GM19468 (cell line): Measurements from ENCODE around the gene DPM3.
A peak's percentile ranks its signal among the peaks of the same experiment; 100 is the strongest.
"Not testable (repeated sequence)": the region's sequence is repeated elsewhere in the genome, so short reads cannot be mapped to it uniquely, and the experiment has no call there.

Source experiments
- ATAC-seq: cut with Tn5 transposase; IDR thresholded peaks from one replicate; pipeline ENCODE4 v1.9.1; 2021; ENCODE audit warnings: mild to moderate bottlenecking, moderate library complexity, moderate number of reproducible peaks; ENCODE audit not compliant: unreplicated experiment; ENCODE audit errors: extremely low read depth

Gene DPM3, protein sequence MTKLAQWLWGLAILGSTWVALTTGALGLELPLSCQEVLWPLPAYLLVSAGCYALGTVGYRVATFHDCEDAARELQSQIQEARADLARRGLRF

DNA sequence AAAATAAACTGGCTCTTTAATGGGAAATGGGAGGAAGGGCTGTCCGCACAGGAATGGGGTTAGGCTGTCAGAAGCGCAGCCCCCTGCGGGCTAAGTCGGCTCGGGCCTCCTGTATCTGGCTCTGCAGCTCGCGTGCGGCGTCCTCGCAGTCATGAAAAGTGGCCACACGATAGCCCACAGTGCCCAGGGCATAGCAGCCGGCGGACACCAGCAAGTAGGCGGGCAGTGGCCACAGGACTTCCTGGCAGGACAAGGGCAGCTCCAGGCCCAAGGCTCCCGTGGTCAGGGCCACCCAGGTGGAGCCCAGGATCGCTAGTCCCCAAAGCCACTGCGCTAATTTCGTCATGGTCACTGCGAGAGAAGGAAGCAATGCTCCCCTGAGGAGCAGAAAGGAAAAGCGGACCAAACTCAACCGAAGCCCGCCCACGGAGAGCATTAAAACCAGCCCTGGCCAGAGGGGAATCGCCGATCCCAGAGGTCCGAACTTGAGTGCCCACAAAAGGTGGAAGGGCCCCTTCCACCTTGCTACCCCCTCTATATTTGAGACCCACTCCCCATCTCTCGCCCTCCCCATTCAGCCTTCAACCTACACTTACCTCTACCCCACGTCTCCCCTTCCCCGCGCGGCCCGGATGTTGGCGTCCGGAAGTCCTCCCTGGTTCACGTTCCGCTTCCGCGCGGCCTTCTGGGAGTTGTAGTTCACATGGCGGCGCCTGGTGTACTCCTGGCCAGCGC is at the start of gene DPM3:
DPM3 (minus strand) TSS at position 637 of the 735 bp plus-strand sequence; CDS start at position 346, 291 bp downstream.
- ATAC-seq = no peak

DNA sequence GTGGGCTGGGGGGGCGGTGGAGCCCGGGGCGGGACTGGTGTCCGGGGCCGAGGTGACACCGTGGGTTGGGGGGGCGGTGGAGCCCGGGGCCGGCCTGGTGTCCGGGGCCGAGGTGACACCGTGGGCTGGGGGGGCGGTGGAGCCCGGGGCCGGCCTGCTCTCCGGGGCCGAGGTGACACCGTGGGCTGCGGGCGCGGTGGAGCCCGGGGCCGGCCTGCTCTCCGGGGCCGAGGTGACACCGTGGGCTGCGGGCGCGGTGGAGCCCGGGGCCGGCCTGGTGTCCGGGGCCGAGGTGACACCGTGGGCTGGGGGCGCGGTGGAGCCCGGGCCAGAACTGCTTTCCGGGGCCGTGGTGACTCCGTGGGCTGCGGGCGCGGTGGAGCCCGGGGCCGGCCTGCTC is 49.6 kb upstream of the DPM3 start:
- not testable (repeated sequence) for ATAC-seq

DNA sequence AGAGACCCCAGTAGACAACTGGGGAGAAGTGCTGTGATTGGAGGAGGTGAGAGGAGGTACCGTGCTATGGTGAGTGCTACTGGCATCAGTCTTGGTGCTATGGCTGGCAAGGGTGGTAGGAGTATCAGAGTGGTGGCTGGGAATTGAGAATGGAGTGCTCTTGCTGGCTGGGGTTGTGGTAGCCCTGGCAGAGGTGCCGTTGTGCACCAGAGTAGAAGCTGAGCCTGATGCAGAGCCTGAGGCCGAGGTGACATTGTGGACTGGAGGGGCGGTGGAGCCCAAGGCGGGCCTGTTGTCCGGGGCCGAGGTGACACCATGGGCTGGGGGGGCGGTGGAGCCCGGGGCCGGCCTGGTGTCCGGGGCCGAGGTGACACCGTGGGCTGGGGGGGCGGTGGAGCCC is 47.9 kb upstream of the DPM3 start:
- ATAC-seq = no peak

DNA sequence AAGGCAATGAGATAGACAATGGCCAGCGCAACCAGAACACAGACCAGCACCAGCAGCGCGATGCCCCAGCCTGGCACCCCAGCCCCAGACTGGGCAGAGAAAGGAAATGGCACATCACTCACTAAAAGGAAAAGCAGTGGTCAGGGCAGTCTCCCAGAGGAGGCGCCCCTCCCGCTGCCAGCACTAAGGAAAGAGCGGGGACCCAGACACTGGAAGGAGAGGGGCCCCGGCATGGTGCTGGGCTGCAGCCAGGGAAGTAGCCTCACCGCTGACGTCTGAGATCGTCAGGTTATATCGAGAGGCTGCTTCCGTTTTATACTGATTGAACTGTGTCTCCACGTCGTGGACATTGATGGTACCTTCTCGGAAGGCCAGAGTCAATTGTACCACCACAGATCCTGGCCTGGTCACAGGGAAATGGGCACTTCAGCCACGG is 47.1 kb upstream of the DPM3 start:
- ATAC-seq = no peak

DNA sequence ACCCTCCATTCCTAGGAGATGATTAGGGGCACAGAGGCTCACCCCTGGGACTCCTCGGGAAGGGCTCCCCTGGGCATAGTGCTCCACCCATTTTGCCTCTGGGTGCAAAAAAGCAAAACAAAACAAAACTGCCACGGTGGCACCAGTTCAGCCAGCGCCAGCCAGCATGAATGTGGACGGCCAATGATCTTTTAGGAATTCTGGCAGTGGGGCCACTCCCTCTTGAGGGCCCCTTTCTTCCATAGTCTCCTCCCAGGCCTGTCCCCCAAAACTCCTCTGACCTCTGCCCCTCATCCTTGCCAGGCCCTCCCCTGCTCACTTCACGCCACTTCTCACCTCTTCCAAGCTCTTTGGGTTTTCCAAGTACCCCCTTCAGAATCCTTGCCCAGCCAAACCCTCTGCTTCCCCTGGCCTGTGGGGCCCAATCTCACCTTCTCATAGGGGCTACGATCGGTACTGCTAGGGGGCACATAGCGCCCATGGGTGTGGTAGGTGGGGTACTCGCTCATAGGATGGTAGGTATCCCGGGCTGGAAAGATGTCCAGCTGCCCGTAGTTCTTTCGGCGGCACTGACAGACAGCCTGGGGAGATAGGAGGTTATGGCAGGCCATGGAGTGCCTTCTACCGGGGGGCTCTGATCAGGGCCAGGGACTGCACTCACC is 46.6 kb upstream of the DPM3 start:
- ATAC-seq = no peak

DNA sequence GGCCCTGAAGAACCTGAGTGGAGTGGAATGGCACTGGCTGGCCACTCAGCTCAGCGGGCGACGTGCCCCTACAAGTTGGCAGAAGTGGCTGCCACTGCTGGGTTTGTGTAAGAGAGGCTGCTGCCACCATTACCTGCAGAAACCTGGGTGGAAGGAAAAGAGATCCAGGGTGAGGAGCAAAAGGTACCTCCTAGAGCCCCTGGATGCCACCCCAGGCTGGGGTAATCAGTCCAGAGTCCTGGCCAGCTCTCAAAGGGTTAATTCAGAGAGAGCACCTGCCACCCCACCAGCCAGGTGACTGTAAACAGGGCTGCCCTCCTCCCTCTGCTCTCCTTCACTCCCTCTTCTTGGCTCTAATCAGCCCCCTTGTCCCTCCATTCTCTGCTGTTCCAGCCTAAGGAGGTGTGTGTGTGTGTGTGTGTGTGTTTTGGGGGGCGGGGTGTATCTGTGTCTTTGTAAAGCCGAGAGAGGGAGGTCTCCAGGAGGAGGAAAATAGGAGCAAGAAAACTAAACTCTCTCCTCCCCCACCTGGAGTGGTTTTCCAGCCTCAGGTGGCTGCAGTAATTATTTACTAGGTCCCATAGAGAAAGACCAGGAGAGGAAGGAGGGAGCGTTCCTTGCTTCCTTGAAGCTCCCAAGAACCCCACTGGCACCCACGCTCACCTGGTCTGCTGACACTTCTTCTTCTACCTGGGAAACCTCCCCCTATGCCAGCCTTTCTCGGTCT is 45.9 kb upstream of the DPM3 start:
- no peak for ATAC-seq

DNA sequence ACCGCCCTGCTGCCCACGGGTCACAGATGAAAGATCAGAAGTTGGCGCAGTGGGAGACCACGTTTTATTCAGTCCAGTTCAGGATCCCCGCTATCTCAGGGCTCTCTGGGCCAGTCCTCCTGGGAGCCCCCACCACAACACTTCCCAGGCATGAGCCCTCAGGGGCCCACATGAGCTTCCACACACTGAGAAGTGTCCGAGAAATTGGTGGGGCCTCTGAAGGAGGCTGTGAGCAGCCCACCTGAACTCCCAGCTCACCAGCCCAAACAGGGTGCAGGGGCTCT is 45.4 kb upstream of the DPM3 start:
- ATAC-seq = no peak

DNA sequence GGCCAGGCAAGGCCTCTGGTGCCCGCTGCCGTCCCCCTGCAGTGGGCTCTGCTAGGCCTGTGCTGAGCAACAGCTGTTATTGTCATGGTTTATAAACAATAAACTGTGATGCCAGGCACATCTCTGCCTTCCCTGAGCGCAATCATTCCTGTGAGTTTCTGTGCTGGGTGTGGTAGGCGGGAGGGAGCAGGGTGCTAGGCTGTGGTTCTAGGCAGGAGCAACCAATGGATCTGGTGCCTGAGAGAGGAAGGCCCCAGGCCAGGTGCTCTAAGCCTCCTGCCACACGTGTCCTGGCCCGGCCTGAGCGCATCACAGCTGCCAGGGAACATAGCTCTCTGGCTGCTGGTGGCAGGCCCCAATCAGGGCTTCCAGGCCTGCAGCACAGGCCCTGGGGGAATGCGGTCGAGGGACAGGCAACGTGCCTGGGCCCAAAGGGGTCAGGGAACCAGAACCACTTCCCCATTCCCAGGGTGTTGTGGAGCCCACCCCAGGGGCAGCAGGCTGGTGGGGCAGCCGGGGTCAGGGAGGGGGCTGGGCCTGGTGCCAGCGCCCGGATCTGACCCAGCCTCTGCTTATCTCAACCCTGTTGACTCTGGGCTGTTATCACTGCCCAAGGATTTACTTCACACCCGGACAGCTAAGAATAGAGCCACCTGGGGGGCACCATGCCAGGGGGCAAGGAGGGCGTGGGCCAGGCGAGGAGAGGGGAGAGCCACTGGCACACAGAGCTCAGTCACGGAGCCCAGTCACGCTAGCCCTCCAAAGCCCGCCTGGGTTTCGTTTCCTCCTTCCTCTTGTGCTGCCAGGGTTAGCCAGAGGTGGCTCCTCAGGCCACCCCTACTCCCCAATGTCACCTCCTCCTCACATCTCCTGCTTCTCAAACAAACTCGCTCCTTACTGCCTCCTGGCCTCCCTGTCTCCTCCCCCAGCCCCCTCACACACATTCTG is 44.8 kb upstream of the DPM3 start:
- peak; percentile 63 for ATAC-seq

DNA sequence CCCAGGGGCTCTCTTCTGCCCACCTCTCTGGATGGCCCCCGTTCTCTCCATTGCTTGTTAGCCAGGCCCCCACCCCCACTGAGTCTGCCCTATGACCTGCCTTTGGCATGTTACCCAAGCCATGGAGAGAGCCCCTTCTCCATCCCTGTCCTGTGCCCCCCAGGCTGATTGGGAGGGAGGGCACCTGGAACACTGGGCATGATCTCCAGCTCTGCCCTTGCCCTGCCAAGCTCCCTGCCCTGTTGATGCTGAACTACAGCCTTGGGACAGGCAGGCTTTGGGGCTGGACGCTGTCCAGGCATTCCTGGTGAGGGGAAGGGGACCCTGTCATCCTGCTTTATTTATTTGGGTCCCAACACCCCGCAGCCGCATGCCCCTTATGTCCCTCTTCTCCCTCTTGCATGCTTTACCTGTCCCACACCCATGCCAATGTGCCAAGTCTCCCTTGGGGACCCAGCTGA is 44.0 kb upstream of the DPM3 start:
- ATAC-seq = no peak

DNA sequence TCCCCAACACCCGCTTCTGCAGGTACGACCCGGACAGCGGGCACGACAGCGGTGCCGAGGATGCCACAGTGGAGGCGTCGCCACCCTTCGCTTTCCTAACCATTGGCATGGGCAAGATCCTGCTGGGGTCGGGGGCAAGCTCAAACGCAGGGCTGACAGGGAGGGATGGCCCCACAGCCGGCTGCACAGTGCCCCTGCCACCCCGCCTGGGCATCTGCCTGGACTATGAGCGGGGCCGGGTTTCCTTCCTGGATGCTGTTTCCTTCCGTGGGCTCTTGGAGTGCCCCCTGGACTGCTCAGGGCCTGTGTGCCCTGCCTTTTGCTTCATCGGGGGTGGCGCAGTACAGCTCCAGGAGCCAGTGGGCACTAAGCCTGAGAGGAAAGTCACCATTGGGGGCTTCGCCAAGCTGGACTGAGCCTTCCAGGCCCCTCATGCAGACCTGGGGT is 43.5 kb upstream of the DPM3 start:
- no peak for ATAC-seq

DNA sequence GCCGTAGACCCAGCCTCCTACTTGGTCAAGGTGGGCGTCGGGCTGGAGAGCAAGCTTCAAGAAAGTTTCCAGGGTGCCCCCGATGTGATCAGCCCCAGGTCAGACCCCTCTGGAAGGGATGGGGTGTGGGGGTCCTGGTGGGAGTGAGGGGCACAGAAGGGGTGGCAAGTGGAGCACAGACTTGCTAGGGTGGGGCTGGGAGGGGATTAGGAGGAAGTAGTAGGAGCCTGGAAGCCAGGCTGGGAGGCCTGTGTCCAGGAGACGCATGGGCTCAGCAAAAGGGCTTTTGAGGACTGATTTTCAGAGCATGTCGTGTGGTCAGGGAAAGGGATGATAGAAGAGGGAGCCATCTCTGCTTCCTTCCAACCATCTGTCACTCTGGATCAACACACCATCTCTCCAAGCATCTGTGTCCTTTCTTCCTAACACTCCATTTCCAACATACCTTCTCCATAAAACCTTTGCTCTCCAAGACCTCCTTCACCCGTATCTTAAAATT is 41.8 kb upstream of the DPM3 start:
- ATAC-seq = no peak

DNA sequence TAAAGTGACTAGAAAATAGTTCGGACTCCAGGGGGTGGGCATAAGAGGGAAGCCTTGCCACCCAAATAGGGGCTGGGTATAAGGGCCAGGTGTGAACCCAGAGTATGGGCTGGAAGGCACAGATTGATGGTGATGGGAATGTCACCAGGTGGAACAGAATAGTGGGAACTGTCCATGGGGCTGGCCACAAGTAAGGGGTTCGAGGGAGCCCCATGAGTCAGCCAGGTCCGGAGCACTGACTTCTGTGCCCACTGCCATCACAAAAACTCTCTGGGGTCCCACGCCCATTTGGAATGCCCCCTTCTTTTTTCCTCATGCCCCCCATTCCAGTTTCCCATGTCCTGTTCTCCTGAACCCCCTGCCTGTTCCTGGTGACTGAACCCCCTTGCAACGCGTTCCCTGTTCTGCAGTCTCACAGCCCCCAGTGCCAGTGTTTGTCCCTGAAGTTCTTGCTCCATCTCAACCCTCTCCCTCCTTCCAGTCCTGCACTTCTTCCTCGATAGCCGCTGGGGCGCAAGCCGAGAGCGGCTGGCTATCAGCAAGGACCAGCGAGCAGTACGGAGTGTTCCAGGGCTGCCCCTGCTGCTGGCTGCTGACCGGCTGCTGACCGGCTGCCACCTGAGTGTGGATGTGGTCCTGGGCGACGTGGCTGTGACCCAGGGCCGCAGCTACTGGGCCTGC is 41.2 kb upstream of the DPM3 start:
- no peak for ATAC-seq

DNA sequence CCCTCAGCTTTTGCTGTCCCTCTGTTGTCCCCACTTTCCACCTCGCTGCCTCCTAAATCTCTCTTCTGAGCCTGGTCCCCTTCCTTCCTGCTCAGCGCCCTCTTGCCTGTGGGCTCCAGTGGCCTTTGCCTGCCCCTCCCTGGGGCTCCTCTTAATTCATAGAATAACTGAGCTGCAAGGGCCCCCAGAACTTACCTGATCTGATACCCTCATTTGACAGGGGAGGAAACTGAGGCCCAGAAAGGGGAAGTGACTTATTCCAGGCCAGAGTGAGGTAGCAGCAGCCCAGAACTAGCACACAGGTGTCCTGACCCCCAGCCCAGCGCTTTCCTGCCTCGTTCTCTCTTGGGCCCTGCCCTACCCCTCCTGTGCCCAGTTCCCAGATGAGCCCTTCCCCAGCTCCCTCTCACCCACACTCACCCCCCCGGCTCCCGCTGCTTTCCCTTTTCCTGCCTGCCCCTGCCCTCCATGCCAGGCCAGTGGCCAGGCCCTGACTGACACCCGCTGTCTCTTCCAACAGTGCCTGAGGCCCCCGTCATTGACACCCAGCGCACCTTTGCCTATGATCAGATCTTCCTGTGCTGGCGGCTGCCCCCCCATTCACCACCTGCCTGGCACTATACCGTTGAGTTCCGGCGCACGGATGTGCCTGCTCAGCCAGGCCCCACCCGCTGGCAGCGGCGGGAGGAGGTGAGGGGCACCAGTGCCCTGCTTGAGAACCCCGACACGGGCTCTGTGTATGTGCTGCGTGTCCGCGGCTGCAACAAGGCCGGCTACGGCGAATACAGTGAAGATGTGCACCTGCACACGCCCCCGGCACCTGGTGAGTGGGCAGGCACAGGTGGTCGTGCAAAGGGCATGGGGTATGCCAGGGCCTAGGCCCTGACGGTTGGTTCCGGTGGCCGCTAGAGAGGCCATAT is 39.0 kb upstream of the DPM3 start:
- ATAC-seq = no peak

DNA sequence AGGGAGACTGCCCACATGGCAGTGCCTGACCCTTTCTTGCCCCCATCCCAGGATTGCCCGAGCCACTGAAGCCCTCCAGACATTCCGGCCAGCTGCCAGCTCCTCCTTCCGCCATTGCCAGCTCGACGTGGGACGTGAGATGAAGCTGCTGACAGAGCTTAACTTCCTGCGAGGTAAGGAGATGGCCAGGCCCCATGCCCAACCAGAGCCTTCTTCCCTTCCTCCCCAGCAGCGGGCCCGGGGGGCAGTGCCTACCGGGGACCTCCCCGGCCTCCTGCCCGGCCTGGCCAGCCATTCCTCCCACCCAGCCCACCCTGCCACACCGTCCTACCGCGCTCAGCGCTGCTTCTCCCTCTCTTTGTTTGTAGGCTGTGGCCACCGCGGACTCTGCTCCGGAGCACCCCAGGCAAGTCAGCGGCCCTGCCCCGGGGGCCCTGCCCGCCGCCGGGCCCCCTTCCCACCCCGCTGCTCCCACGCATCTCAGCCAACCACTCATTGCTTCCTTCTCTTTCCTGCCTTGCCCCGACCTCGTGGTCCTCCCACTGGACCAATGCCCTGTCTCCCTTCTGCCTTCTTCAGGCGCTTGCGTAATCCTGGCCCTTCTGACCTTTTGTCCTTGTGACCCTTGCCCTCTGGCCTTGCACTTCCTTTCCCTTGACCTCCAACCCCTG is 38.2 kb upstream of the DPM3 start:
- ATAC-seq = no peak

DNA sequence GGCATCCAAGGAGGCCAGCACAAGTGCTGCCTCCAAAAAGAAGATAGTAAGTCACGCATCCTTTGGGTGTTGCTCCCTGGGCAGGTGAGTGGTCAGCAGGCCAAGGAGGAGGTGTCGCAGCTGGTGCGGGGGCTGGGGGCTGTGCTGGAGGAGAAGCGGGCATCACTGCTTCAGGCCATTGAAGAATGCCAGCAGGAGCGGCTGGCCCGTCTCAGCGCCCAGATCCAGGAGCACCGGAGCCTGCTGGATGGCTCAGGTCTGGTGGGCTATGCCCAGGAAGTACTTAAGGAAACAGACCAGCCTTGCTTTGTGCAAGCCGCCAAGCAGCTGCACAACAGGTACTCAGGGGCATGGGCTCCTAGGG is 37.6 kb upstream of the DPM3 start:
- no peak for ATAC-seq

DNA sequence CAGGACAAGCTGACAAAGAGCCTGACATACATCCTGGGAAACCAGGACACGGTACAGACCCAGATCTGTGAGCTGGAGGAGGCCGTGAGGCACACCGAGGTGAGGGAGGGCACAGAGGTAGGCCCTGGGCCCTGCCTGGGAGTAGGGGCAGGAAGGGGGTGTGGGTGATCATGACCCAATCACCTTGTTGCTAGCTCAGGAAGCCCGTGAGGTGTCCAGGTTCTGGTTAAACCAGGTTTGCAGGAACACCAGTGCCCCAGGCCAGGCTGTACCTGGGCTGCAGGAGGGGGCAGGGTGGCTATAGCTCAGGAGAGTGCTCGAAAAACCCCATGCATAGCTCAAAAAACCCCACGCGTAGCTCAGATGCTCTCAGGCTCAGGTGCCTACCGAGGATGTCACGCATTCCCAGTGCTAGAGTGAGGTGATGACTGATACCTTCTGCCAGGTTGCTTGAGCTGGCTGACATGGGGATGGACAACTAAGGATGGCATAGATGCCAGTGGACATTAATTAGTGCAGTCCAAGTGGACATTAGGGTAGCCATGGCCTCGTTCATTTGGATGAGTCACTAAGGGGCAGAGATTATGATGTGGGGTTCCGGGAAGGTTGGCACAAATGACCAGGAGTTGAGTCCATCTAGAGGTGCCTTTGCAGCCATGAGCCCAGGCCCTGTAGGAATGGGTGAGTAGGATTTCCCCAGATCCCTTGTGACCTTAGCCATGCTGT is 37.0 kb upstream of the DPM3 start:
- no peak for ATAC-seq

DNA sequence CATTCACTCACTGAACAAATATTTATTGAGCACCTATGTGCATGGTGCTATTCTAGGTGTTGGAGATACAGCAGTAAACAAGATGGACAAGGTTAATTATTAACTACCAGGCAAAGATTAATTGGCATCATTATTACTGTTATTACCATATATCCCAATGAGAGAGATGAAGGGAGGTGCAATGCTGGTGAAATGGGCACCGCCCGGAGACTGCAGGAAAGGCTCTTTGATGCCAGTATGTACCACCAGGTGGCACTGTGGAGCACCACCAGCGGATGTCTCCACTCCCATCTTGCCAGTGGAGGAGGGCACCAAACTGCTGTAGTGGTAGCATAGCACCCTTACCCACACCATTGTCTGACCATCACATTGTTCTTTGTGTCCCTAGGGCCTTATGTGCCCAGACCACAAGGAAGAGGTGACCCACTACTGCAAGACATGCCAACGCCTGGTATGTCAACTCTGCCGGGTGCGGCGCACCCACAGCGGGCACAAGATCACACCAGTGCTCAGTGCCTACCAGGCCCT is 36.3 kb upstream of the DPM3 start:
- ATAC-seq = no peak
